KOPT-K1 (cell line): ENCODE data around the gene P3H2.

Source experiments
- H3K27ac ChIP-seq: fragments of 200-600 bp; sonication (generic); 2 replicates; pipeline ENCODE4 v1.5.1; 2016; ENCODE audit warnings: antibody characterized with exemption, mild to moderate bottlenecking, low read depth, low read length; ENCODE audit not compliant: poor library complexity, severe bottlenecking
- H3K36me3 ChIP-seq: fragments of 200-600 bp; sonication (generic); 2 replicates; pipeline ENCODE4 v1.5.1; 2017; ENCODE audit warnings: antibody characterized with exemption, mild to moderate bottlenecking, low read length, moderate library complexity; ENCODE audit not compliant: insufficient read depth
- H3K9me3 ChIP-seq: fragments of 200-600 bp; sonication (generic); 2 replicates; pipeline ENCODE4 v1.5.1; 2017; ENCODE audit warnings: antibody characterized with exemption, low read length, mild to moderate bottlenecking; ENCODE audit not compliant: insufficient read depth, poor library complexity, severe bottlenecking

P3H2 gene

DNA sequence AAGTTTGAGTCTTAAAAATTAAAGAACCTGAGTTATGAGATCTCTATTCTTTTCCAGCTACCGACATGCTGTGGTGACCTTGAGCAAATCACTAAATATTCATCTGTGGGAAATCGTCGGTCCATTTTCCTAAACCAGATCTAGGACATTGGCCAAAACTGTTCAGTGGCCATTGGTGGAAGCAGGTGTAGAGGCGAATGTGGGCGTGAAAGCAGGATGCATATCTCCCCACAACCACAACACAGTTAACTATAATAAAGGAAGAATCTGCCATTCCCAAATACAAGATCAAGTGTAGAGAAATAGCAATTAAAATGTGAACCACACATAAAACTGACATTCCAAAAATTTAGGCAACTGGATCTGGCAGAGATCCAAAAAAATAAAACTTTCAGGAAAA is 129.9 kb downstream of the P3H2 start:
- no peaks in the 10 kb centered on the region for H3K36me3 ChIP-seq
- H3K9me3 ChIP-seq = no peaks in the 10 kb centered on the region
- H3K27ac ChIP-seq = no peak overlapping the region

DNA sequence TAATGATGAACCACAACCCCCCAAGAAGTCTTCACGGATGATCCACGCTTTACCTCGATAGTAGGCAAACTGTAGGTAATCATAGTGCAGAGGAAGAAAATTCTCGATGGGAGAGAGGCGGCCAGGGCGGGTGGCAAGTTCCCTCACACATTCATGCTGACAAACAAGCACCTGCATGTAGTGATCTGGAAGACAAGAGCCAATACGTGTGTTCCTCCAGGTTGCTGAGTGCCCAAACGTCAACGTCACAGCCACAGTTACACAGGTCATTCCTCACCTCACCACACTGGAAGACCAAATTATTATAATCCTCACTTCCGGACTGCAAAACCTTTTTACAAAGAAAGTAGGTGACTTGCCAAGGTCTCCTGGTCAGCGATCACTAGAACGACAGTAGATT is 131.8 kb downstream of the P3H2 start:
- H3K27ac ChIP-seq = no peak overlapping the region
- no peaks in the 10 kb centered on the region for H3K9me3 ChIP-seq
- H3K36me3 ChIP-seq = no peaks in the 10 kb centered on the region

DNA sequence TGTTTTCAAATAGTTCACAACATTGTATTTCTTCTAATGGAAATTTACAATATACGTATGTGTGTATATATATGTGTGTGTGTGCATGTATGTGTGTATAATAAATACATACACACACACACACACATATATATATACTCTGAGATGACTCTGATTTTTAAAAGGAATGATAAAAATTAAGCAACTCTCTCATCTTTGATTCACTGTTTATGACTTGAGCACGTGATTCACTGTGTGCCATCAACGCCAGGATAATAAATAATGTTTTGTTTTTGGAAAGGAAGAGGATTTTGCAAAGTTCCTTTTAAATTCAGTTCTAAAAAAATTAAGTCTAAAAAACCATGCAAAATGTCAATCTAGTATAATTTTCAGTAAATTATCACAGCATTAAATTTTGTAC is 132.4 kb downstream of the P3H2 start:
- Histone ChIP-seq H3K36me3 (no peaks in the 10 kb centered on the region), H3K27ac (no peak overlapping the region), H3K9me3 (no peaks in the 10 kb centered on the region)

DNA sequence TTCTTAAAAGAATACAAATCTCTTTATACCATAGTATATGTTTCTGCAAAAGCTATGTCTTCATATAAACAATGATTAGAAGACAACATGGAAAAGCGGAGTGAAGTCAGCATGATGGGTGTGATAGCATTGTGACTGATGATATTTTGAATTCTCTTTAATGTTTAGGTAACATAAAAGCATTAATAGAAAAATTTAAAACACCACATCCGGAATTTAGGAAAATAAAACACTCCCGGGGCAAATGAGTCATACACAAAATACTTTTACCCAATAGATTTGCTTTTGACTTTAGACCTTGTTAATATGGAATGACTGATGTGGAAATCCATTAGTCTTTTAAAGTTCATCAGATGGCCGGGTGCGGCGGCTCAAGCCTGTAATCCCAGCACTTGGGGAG is 134.7 kb downstream of the P3H2 start:
- H3K27ac ChIP-seq = no peak overlapping the region
- no peaks in the 10 kb centered on the region for H3K9me3 ChIP-seq
- no peaks in the 10 kb centered on the region for H3K36me3 ChIP-seq

DNA sequence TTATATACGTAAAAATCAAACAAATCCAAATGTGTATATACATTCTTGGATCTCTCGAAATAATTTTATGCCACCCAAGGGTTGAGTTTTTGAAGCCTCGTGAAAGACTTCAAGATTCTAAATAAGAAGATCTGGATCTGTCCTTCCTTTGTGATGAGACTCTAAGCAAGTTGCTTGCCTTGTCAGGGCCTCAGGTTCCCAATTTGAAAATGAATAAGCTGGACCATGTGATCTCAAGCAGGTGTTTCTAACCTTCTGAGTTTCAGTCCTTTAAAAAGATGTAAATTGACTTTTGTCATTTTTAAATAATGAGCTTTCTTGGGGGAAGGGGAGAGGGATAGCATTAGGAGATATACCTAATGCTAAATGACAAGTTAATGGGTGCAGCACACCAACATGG is 137.1 kb downstream of the P3H2 start:
- no peaks in the 10 kb centered on the region for H3K9me3 ChIP-seq
- no peaks in the 10 kb centered on the region for H3K36me3 ChIP-seq
- H3K27ac ChIP-seq = no peak overlapping the region

DNA sequence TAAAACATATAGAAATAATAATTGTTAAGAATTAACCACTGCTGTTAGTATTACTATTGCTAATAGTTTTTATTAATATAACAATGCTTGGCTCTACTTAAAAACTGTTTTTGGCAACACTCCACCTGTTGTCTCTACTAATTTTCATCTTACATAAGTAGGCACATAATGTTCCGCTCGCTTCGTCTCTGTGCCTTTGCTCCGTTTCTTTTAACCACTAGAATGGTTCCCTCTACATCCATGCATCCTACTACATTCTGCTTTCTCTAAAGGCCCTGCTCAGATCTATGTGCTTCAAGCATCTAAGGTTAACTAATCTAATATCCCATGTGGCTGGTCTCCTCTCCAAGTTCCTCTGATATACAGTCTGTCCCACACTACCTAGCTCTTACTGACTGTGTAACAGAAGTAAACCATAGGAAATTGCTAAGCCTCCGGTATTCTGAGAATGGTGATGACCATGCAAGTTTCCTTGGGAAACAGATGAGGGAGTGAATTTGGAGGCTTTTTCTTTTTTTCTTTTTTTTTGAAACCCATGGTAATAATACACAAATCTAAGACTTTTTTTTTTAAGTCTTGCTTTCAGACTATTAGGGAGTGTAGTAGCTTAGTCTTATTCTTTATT is 138.3 kb downstream of the P3H2 start:
- H3K27ac ChIP-seq = no peak overlapping the region
- no peaks in the 10 kb centered on the region for H3K36me3 ChIP-seq
- no peaks in the 10 kb centered on the region for H3K9me3 ChIP-seq

DNA sequence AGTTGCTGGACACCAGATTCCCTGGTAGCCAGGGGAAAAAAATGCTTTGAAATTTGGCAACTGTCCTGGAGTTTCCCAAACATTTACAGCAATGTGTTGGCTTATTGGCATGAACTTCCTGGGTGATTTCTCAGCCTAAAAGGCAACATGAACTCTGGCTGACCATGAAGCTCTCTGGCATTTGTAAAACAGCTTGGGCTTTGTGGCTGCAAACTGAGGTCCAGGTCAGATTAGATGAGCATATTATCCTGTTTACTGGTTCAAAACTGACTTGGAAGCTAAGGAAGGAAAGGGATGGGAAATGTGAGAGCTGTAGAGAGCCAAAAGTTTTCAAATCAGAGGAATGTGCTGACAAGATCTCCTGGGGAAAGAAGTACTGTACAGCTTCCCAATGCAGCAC is 139.0 kb downstream of the P3H2 start:
- Histone ChIP-seq H3K36me3 (no peaks in the 10 kb centered on the region), H3K27ac (no peak overlapping the region), H3K9me3 (no peaks in the 10 kb centered on the region)

DNA sequence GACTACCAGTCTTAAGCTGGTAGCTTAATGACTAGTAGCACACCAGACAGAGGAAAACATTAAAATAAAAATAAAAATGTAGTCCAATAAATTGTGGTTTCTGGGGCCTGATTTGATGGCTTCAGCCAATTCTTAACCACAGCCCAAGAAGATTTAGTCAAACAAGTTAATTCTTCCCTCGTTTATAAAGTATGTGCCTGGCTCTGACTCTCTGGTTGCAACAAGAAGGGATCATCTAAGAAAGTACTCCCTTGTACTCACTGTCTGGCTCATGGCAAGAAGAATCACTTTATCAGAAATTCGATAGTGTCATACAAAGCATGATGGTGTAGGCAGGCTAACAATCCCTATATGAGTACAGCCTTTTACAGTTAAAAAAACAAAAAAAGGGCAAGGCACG is 141.9 kb downstream of the P3H2 start:
- H3K9me3 ChIP-seq = no peaks in the 10 kb centered on the region
- no peaks in the 10 kb centered on the region for H3K36me3 ChIP-seq
- H3K27ac ChIP-seq = no peak overlapping the region

DNA sequence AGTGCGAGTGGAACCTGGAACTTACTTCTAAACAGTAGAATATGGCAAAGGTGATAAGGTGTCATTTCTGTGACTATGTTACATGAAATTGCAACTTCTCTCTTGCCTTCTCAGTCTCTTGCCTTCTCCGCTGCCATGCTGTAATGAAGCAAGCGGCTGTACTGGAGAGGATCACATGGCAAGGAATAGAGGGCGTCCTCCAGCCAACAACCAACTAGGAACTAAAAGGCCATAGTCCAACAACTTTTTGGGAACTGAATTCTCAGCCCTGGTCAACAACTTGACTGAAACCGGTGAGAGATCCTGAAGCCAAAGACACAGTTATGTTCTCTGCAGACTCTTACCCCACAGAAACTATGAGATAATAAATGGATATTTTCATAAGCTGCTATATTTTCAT is 143.5 kb downstream of the P3H2 start:
- Histone ChIP-seq H3K9me3 (no peaks in the 10 kb centered on the region), H3K27ac (no peak overlapping the region), H3K36me3 (no peaks in the 10 kb centered on the region)

DNA sequence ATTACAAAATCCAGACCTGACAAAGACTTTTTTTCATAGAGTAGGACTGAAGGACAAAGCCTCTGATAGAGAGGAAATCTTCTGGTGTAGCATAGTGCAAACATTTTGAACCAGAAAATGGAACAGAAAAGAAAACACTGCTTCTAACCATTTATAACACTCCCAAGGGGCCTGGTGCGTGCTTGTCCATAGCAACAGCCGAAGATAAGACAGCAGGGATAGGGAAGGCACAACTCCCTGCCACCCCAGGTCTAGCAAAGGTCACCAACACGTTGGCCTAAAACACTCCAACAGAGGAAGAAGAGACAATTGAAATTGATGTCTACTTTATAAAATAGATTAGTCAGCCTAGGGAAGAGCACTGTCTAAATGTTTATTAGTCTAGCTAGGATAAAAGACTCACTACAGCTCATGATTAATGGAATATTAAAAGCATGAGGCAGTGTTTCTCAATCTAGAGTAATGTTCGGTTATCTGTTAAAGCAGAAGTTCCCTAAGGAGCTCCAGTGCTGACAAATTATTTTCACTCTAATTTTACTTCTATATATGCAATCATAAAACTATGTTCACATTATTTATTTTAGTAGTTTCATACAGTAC is 145.2 kb downstream of the P3H2 start:
- no peaks in the 10 kb centered on the region for H3K9me3 ChIP-seq
- H3K36me3 ChIP-seq = no peaks in the 10 kb centered on the region
- no peak overlapping the region for H3K27ac ChIP-seq

DNA sequence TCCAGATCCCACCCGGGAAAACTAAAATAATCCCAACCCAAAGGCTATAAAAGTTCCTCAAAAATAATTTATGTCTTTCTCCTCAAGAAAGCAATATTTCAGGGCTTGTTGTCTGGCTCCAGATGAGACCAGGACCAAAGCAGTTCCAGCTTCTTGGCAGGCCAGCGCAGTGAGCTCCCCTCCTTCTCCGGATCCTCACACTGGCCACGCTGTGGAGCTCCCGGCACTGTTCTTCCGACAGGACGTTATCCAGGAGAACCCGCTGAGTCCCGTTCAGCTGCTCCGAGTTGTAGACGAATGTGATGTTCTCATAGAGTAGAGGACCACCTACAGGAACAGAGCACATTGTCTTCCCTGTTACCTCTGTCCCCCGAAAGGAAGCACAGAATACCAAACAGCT is 146.3 kb downstream of the P3H2 start:
- Histone ChIP-seq H3K36me3 (no peaks in the 10 kb centered on the region), H3K9me3 (no peaks in the 10 kb centered on the region)

DNA sequence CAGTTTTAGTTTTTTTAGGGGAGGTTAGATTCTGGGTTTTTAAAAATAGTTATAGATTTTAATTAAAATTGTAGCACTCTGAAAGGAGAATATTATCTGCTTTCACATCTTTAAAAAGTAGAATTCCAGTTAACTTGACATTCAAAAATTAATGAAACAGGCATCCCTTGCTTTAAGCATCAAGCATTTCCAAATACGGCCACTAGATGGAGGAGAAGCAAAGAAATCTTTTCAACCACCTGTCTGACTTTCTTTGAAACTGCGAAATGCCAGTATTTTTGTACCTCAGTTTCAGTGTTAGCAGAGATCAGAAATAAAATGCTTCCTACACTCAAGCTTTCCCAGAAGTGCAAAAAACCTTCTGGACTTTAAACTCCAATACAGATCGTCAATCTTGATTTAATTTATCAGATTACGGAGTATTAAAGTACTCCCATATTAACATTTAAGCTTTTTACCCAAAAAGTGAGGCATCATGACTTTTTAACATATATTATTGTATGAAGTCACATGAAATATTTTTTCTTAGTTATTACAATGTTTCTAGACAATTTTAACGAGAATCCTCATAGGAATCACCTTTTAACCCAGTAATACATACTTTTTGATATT is 153.3 kb downstream of the P3H2 start:
- H3K27ac ChIP-seq = no peak overlapping the region
- H3K36me3 ChIP-seq = no peaks in the 10 kb centered on the region

More for the DNA sequence above, 146.3 kb downstream of the P3H2 start:
- H3K27ac ChIP-seq = no peak overlapping the region

DNA sequence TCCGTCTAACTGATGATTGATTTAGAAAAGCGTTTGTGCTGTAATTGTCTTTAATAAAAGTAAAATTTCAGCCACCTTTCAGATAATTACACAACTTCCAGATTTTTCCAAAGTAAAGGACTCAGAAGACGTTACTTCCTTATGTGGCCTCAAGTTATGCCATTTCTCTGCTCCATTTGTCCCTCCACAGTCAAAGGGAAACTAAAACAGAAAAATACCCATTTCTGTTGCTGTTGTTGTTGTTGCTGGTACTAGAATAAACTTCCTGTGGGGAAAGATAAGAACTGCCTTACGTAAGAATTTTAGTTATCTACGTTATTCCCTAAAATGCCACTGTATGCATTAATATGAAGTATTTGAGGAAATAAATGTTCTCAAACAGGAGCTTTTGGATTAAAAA is 153.9 kb downstream of the P3H2 start:
- H3K9me3 ChIP-seq = no peaks in the 10 kb centered on the region
- no peaks in the 10 kb centered on the region for H3K36me3 ChIP-seq
- no peak overlapping the region for H3K27ac ChIP-seq

More for the DNA sequence above, 153.3 kb downstream of the P3H2 start:
- H3K9me3 ChIP-seq = no peaks in the 10 kb centered on the region

DNA sequence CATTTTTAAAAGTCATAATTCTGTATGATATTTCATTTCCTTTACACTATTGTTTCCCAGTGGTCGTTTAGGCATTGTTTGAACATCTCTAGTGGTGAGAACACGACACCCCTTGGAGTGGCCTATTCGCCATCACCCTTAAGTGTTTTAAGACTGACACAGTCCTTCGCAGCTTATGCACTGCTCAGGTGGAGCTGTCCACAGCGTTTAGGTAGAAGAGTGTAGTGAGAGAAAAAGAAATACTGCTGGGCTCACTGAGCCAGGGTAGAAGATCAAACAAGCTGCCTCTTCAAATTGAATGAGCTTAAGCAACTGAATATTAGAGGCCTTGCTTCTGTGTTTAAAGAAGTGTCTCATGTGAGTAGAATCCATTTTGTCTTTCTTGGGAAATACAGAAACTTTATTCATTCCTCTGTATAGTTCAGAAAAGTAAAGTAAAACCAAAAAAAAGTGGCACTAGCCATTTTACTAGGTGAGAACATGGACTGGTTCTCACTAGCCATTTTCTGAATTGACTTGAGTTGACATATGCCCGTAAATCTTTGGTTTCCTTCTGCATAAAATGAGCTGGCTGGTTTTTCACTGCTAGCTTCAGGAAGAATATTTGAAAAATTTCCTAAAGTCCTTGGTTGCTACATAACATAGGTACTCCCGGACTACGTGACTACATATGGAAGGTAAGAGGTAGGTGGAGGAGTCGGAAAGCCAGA is 155.9 kb downstream of the P3H2 start:
- H3K36me3 ChIP-seq = no peaks in the 10 kb centered on the region
- H3K27ac ChIP-seq = no peak overlapping the region
- H3K9me3 ChIP-seq = no peaks in the 10 kb centered on the region

DNA sequence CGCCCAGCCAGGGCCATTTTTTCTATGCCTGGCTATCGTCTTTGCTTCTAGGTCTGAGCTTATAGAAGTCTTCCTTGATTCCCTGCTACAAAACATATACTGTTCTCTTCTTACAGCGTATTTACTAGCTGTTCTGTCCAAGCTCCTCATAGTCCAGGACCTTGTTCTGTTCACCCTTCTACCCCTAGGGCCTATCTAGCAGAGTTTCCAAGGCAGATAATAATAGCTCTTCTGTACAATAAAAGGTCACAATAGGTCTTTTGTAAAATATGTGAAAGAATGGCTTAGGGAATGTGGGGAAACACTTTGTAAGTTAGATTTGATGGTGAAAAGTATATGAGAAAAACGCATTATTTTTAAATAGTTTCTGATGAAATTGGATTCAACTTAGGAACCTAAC is 158.2 kb downstream of the P3H2 start:
- H3K27ac ChIP-seq = no peak overlapping the region

More for the DNA sequence above, 158.2 kb downstream of the P3H2 start:
- no peaks in the 10 kb centered on the region for H3K9me3 ChIP-seq
- no peaks in the 10 kb centered on the region for H3K36me3 ChIP-seq
